WTC11 (cell line): ENCODE data around the gene RAD9A. TPM values are rescaled to one million over a fixed set of nuclear protein-coding genes. Genes with fewer than 3 reads are reported as not detected.

Experiments
- ATAC-seq: fragments of 200-7000 bp; cut with Tn5 transposase; 2 replicates; pipeline ENCODE4 v1.10.0; 2021; ENCODE audit warnings: mild to moderate bottlenecking, moderate library complexity
- CTCF ChIA-PET: fragments of 300-600 bp; sonication (Branson Sonifier 250); formaldehyde crosslinking; loops from one replicate; lab custom pipeline; 2021; ENCODE audit warnings: antibody characterized with exemption; lab: Charles Lee
- POLR2A ChIA-PET: fragments of 350-600 bp; sonication (Branson Sonifier 250); formaldehyde crosslinking; loops from one replicate; lab custom pipeline; 2021; ENCODE audit warnings: antibody characterized with exemption; lab: Charles Lee
- DNase-seq: peaks from one replicate; pipeline ENCODE4 v3.0.0; 2021; ENCODE audit warnings: low spot score
- H3K27ac Mint-ChIP-seq: 2 replicates; pipeline ENCODE4 v1.8.0; 2021; ENCODE audit warnings: mixed read lengths
- H3K27me3 Mint-ChIP-seq: 2 replicates; pipeline ENCODE4 v1.8.0; 2021; ENCODE audit warnings: low read depth, mild to moderate bottlenecking, moderate library complexity, mixed read lengths
- H3K36me3 Mint-ChIP-seq: 2 replicates; pipeline ENCODE4 v1.8.0; 2021; ENCODE audit warnings: mixed read lengths
- H3K4me1 Mint-ChIP-seq: 2 replicates; pipeline ENCODE4 v1.8.0; 2022; ENCODE audit warnings: mixed read lengths
- H3K4me3 Mint-ChIP-seq: 2 replicates; pipeline ENCODE4 v1.8.0; 2021; ENCODE audit warnings: mild to moderate bottlenecking, moderate library complexity, mixed read lengths
- H3K9me3 Mint-ChIP-seq: 2 replicates; pipeline ENCODE4 v1.8.0; 2021; ENCODE audit warnings: mixed read lengths
- ATF1 ChIP-seq: sonication (generic); formaldehyde crosslinking; IDR thresholded peaks from 2 replicates; pipeline ENCODE4 v1.8.1; 2023; ENCODE audit warnings: mild to moderate bottlenecking, moderate library complexity, missing genetic modification reagents
- FOXJ3 ChIP-seq: sonication (generic); formaldehyde crosslinking; IDR thresholded peaks from 2 replicates; pipeline ENCODE4 v1.9.0; 2021; ENCODE audit warnings: missing genetic modification reagents, mild to moderate bottlenecking, borderline replicate concordance
- FOXP1 ChIP-seq: sonication (generic); formaldehyde crosslinking; IDR thresholded peaks from 2 replicates; pipeline ENCODE4 v1.8.0; 2022; ENCODE audit warnings: missing genetic modification reagents, mild to moderate bottlenecking, moderate library complexity, borderline replicate concordance
- JAZF1 ChIP-seq: fragments of 250-450 bp; sonication (Bioruptor Pico); IDR thresholded peaks from 2 replicates; pipeline ENCODE4 v1.9.0; 2021; ENCODE audit warnings: moderate library complexity, mild to moderate bottlenecking, inconsistent platforms
- NFATC4 ChIP-seq: fragments of 250-450 bp; sonication (Bioruptor Pico); IDR thresholded peaks from 2 replicates; pipeline ENCODE4 v1.9.0; 2021; ENCODE audit warnings: mild to moderate bottlenecking
- NR1H2 ChIP-seq: sonication (generic); formaldehyde crosslinking; IDR thresholded peaks from 2 replicates; pipeline ENCODE4 v1.9.0; 2021; ENCODE audit warnings: mild to moderate bottlenecking, moderate library complexity, missing genetic modification reagents
- NR2C2 ChIP-seq: sonication (generic); formaldehyde crosslinking; IDR thresholded peaks from 2 replicates; pipeline ENCODE4 v1.8.0; 2022; ENCODE audit warnings: mild to moderate bottlenecking, missing genetic modification reagents
- RORB ChIP-seq: fragments of 250-450 bp; sonication (Bioruptor Pico); IDR thresholded peaks from 2 replicates; pipeline ENCODE4 v1.9.0; 2021; ENCODE audit warnings: mild to moderate bottlenecking
- SMAD4 ChIP-seq: sonication (generic); formaldehyde crosslinking; IDR thresholded peaks from 2 replicates; pipeline ENCODE4 v1.8.0; 2022; ENCODE audit warnings: mild to moderate bottlenecking, missing genetic modification reagents
- ZNF671 ChIP-seq: fragments of 250-450 bp; sonication (Bioruptor Pico); IDR thresholded peaks from 2 replicates; pipeline ENCODE4 v1.8.0; 2021; ENCODE audit warnings: mild to moderate bottlenecking
- total RNA-seq: library from RNA; stranded (reverse); gene quantifications from 3 replicates; pipeline ENCODE4 v1.2.3, GENCODE V29; 2021
- TF ChIP-seq, protein P1 (sequence below): fragments of 250-450 bp; sonication (Bioruptor Pico); IDR thresholded peaks from 2 replicates; pipeline ENCODE4 v1.9.0; 2021; ENCODE audit warnings: mild to moderate bottlenecking, borderline replicate concordance
- TF ChIP-seq, protein P2 (sequence below): sonication (generic); formaldehyde crosslinking; IDR thresholded peaks from 2 replicates; pipeline ENCODE4 v1.8.0; 2022; ENCODE audit warnings: mild to moderate bottlenecking, missing genetic modification reagents
- TF ChIP-seq, protein P3 (sequence below): sonication (generic); formaldehyde crosslinking; IDR thresholded peaks from 2 replicates; pipeline ENCODE4 v1.8.0; 2022; ENCODE audit warnings: mild to moderate bottlenecking, missing genetic modification reagents
- TF ChIP-seq, protein P4 (sequence below): sonication (generic); formaldehyde crosslinking; IDR thresholded peaks from 2 replicates; pipeline ENCODE4 v1.8.1; 2022; ENCODE audit warnings: missing genetic modification reagents, borderline replicate concordance
- TF ChIP-seq, protein P5 (sequence below): fragments of 200-600 bp; IDR thresholded peaks from 2 replicates; pipeline ENCODE4 v1.8.0; 2022; ENCODE audit warnings: antibody characterized with exemption
- TF ChIP-seq, protein P6 (sequence below): sonication (generic); formaldehyde crosslinking; IDR thresholded peaks from 2 replicates; pipeline ENCODE4 v1.8.1; 2022; ENCODE audit warnings: mild to moderate bottlenecking, moderate library complexity, missing genetic modification reagents
- TF ChIP-seq, protein P7 (sequence below): sonication (generic); formaldehyde crosslinking; IDR thresholded peaks from 2 replicates; pipeline ENCODE4 v1.8.1; 2022; ENCODE audit warnings: mild to moderate bottlenecking, missing genetic modification reagents, moderate library complexity, borderline replicate concordance
- TF ChIP-seq, protein P8 (sequence below): fragments of 250-450 bp; sonication (Bioruptor Pico); IDR thresholded peaks from 2 replicates; pipeline ENCODE4 v1.9.0; 2021; ENCODE audit warnings: mild to moderate bottlenecking

RAD9A gene
- total RNA-seq, 1 experiment from 2014 or later = 45.5 TPM

DNA sequence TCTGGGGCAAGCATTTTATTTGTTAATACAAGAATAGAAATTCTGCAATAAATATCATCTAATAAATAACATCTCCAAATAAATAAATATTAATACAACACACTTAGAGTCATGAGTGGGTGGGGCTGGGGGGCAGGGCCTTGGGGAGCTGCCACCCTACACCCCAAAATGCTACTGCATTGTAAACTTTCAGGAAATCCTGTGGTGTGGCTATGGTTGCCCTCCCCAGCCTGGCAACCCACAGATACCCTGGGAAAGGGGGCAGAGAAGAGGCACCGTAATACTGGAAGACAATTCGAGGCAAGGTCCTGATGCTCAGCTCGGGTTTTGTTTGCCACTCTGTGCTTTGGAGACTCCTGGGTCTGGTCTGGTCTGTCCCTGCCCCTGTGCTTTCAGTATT, 27.6 kb upstream of the RAD9A start (continued):
- TF ChIP-seq, protein P1, sequence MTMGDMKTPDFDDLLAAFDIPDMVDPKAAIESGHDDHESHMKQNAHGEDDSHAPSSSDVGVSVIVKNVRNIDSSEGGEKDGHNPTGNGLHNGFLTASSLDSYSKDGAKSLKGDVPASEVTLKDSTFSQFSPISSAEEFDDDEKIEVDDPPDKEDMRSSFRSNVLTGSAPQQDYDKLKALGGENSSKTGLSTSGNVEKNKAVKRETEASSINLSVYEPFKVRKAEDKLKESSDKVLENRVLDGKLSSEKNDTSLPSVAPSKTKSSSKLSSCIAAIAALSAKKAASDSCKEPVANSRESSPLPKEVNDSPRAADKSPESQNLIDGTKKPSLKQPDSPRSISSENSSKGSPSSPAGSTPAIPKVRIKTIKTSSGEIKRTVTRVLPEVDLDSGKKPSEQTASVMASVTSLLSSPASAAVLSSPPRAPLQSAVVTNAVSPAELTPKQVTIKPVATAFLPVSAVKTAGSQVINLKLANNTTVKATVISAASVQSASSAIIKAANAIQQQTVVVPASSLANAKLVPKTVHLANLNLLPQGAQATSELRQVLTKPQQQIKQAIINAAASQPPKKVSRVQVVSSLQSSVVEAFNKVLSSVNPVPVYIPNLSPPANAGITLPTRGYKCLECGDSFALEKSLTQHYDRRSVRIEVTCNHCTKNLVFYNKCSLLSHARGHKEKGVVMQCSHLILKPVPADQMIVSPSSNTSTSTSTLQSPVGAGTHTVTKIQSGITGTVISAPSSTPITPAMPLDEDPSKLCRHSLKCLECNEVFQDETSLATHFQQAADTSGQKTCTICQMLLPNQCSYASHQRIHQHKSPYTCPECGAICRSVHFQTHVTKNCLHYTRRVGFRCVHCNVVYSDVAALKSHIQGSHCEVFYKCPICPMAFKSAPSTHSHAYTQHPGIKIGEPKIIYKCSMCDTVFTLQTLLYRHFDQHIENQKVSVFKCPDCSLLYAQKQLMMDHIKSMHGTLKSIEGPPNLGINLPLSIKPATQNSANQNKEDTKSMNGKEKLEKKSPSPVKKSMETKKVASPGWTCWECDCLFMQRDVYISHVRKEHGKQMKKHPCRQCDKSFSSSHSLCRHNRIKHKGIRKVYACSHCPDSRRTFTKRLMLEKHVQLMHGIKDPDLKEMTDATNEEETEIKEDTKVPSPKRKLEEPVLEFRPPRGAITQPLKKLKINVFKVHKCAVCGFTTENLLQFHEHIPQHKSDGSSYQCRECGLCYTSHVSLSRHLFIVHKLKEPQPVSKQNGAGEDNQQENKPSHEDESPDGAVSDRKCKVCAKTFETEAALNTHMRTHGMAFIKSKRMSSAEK (CRISPR knock-in tag) = no peak
- TF ChIP-seq ZNF671 (CRISPR knock-in tag) (no peak), NR1H2 (CRISPR knock-in tag) (no peak)
- TF ChIP-seq, protein P2, sequence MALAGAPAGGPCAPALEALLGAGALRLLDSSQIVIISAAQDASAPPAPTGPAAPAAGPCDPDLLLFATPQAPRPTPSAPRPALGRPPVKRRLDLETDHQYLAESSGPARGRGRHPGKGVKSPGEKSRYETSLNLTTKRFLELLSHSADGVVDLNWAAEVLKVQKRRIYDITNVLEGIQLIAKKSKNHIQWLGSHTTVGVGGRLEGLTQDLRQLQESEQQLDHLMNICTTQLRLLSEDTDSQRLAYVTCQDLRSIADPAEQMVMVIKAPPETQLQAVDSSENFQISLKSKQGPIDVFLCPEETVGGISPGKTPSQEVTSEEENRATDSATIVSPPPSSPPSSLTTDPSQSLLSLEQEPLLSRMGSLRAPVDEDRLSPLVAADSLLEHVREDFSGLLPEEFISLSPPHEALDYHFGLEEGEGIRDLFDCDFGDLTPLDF = no peak
- TF ChIP-seq, protein P3, sequence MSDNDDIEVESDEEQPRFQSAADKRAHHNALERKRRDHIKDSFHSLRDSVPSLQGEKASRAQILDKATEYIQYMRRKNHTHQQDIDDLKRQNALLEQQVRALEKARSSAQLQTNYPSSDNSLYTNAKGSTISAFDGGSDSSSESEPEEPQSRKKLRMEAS (CRISPR knock-in tag) = no peak

DNA sequence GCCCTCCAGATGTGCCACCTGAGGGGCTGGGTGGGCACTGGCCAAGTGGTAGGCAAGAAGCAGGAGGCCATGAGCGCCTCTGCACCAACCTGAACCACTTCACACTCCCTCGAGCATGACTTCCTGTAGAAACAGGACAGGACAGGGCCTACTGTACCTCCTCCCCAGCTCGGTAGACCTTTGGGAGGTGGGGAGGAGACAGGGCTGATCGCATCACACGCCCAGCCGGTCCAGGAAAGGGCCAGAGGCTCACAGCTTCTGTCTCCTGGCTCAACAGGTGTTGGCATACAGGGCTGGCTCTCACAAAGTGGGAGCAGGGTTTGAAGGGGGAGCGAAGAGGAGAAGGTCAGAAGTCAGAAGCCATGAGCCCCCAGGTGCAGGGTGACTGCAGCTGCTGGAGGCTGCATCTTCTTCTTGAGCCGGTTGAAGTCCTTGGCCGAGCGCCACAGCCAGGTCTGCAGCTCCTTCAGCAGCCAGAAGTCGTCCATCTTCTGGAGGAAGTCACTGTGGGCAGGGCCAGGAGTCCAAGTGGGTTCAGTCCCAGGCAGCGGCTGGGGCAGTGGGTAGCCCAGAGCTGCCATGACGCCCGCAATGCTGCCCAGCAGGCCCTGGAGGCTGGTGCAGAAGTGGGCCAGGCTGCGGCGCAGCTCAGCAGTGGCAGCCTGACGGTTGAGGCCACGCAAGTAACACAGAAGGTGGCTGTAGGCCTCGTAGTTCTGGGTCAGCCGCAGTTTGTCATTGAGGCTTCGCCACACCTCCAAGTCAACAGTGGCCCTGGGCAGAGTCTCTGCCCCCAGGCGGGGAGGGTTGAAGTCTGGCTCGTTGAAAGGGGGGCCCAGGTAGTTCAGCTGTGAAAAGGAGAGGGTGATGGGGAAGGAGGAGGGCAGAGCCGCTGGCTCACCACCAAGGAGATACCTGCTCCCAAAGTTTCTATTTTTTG, 26.7 kb upstream of the RAD9A start:
- Mint-ChIP-seq H3K36me3 (no peaks in the 10 kb centered on the region), H3K9me3 (no peaks in the 10 kb centered on the region), H3K4me1 (peaks cover 15% of the 10 kb centered on the region), H3K27ac (0 out of 2 replicates have a peak overlapping the region, but pooled peaks have one; percentile 55), H3K4me3 (no peak overlapping the region), H3K27me3 (peaks cover 73% of the 10 kb centered on the region)
- ATAC-seq (no peak), DNase-seq (no peak)
- ChIA-PET CTCF (interaction anchor here (0.6 to 25.7 kb wide), 8 partner anchors 9 to 270 kb away, joined by 3 to 842 read pairs (median 6); partner anchors contain the start of genes POLD4 and PPP1CA), POLR2A (no interaction called here)
- TF ChIP-seq NFATC4 (CRISPR knock-in tag) = no peak
- TF ChIP-seq, protein P4, sequence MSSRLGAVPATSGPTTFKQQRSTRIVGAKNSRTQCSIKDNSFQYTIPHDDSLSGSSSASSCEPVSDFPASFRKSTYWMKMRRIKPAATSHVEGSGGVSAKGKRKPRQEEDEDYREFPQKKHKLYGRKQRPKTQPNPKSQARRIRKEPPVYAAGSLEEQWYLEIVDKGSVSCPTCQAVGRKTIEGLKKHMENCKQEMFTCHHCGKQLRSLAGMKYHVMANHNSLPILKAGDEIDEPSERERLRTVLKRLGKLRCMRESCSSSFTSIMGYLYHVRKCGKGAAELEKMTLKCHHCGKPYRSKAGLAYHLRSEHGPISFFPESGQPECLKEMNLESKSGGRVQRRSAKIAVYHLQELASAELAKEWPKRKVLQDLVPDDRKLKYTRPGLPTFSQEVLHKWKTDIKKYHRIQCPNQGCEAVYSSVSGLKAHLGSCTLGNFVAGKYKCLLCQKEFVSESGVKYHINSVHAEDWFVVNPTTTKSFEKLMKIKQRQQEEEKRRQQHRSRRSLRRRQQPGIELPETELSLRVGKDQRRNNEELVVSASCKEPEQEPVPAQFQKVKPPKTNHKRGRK = no peak
- TF ChIP-seq FOXP1 (CRISPR knock-in tag) = no peak
- TF ChIP-seq JAZF1 (CRISPR knock-in tag) = no peak
- TF ChIP-seq, protein P5, sequence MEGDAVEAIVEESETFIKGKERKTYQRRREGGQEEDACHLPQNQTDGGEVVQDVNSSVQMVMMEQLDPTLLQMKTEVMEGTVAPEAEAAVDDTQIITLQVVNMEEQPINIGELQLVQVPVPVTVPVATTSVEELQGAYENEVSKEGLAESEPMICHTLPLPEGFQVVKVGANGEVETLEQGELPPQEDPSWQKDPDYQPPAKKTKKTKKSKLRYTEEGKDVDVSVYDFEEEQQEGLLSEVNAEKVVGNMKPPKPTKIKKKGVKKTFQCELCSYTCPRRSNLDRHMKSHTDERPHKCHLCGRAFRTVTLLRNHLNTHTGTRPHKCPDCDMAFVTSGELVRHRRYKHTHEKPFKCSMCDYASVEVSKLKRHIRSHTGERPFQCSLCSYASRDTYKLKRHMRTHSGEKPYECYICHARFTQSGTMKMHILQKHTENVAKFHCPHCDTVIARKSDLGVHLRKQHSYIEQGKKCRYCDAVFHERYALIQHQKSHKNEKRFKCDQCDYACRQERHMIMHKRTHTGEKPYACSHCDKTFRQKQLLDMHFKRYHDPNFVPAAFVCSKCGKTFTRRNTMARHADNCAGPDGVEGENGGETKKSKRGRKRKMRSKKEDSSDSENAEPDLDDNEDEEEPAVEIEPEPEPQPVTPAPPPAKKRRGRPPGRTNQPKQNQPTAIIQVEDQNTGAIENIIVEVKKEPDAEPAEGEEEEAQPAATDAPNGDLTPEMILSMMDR = no peak
- TF ChIP-seq RORB (CRISPR knock-in tag) = no peak
- TF ChIP-seq, protein P6, sequence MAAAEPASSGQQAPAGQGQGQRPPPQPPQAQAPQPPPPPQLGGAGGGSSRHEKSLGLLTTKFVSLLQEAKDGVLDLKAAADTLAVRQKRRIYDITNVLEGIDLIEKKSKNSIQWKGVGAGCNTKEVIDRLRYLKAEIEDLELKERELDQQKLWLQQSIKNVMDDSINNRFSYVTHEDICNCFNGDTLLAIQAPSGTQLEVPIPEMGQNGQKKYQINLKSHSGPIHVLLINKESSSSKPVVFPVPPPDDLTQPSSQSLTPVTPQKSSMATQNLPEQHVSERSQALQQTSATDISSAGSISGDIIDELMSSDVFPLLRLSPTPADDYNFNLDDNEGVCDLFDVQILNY (CRISPR knock-in tag) = no peak
- no peak for TF ChIP-seq SMAD4 (CRISPR knock-in tag)
- TF ChIP-seq, protein P7, sequence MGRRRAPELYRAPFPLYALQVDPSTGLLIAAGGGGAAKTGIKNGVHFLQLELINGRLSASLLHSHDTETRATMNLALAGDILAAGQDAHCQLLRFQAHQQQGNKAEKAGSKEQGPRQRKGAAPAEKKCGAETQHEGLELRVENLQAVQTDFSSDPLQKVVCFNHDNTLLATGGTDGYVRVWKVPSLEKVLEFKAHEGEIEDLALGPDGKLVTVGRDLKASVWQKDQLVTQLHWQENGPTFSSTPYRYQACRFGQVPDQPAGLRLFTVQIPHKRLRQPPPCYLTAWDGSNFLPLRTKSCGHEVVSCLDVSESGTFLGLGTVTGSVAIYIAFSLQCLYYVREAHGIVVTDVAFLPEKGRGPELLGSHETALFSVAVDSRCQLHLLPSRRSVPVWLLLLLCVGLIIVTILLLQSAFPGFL (CRISPR knock-in tag) = no peak
- no peak for TF ChIP-seq ATF1
- TF ChIP-seq, protein P8, sequence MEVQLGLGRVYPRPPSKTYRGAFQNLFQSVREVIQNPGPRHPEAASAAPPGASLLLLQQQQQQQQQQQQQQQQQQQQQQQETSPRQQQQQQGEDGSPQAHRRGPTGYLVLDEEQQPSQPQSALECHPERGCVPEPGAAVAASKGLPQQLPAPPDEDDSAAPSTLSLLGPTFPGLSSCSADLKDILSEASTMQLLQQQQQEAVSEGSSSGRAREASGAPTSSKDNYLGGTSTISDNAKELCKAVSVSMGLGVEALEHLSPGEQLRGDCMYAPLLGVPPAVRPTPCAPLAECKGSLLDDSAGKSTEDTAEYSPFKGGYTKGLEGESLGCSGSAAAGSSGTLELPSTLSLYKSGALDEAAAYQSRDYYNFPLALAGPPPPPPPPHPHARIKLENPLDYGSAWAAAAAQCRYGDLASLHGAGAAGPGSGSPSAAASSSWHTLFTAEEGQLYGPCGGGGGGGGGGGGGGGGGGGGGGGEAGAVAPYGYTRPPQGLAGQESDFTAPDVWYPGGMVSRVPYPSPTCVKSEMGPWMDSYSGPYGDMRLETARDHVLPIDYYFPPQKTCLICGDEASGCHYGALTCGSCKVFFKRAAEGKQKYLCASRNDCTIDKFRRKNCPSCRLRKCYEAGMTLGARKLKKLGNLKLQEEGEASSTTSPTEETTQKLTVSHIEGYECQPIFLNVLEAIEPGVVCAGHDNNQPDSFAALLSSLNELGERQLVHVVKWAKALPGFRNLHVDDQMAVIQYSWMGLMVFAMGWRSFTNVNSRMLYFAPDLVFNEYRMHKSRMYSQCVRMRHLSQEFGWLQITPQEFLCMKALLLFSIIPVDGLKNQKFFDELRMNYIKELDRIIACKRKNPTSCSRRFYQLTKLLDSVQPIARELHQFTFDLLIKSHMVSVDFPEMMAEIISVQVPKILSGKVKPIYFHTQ = no peak
- no peak for TF ChIP-seq ZNF671 (CRISPR knock-in tag)
- no peak for TF ChIP-seq NR2C2 (CRISPR knock-in tag)
- no peak for TF ChIP-seq FOXJ3
